PC-3 (cell line): Measurements from ENCODE around the gene ELAC2.

Experiments
- EZH2 ChIP-seq: fragments of 300-600 bp; sonication (generic); IDR thresholded peaks from one replicate; pipeline ENCODE4 v1.6.1; 2017; ENCODE audit warnings: antibody characterized with exemption, mild to moderate bottlenecking, low read length; ENCODE audit not compliant: unreplicated experiment
- TF ChIP-seq, protein P1 (sequence below): fragments of 300-600 bp; sonication (generic); conservative IDR thresholded peaks from 2 replicates; pipeline ENCODE4 v1.5.1; 2017; ENCODE audit warnings: antibody characterized with exemption, low read depth, mild to moderate bottlenecking, low read length

GRCh38 chr17:13001991-13002615 is 15.7 kb downstream of the ELAC2 start:
- TF ChIP-seq EZH2, result no peak
- TF ChIP-seq, protein P1, sequence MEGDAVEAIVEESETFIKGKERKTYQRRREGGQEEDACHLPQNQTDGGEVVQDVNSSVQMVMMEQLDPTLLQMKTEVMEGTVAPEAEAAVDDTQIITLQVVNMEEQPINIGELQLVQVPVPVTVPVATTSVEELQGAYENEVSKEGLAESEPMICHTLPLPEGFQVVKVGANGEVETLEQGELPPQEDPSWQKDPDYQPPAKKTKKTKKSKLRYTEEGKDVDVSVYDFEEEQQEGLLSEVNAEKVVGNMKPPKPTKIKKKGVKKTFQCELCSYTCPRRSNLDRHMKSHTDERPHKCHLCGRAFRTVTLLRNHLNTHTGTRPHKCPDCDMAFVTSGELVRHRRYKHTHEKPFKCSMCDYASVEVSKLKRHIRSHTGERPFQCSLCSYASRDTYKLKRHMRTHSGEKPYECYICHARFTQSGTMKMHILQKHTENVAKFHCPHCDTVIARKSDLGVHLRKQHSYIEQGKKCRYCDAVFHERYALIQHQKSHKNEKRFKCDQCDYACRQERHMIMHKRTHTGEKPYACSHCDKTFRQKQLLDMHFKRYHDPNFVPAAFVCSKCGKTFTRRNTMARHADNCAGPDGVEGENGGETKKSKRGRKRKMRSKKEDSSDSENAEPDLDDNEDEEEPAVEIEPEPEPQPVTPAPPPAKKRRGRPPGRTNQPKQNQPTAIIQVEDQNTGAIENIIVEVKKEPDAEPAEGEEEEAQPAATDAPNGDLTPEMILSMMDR, result no peak
